Measurements from ENCODE around the gene MSI2. TPM values are rescaled to one million over a fixed set of nuclear protein-coding genes. Genes with fewer than 3 reads are reported as not detected.

Gene MSI2
- total and polyA plus RNA-seq, 2 experiments from 2014 or later: 15.7 to 76.4 TPM

DNA sequence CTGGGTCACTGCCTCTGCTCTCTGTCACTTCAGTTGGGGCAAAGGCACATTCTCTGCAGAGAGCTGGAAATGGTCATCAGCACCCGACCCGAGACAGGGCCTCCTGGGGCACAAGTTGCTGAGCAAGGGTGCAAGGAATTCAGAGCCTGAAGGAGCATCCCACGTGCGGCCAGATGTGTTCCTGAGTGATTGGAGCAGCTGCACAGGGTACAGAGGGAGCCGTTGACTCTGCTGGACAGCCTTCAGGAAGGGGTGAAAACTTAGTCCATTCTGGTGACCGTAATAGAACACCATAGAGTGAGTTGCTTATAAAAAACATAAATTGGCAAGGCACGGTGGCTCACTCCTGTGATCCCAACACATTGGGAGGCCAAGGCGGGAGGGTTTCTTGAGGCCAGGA lies 382.0 kb downstream of the MSI2 start:
- no peak for TF ChIP-seq CTCF (IDR thresholded peaks at IDR 0.05; ENCODE audit: low read depth, low read length)
- H3K4me1 ChIP-seq (ENCODE audit: low read depth): no peaks in the 10 kb centered on the region
- H3K27ac ChIP-seq: no peak overlapping the region
- no peak overlapping the region for H3K4me3 ChIP-seq
- H3K36me3 ChIP-seq: no peaks in the 10 kb centered on the region
- H3K9me3 ChIP-seq (ENCODE audit: low read depth): no peaks in the 10 kb centered on the region
- H3K27me3 ChIP-seq: no peaks in the 10 kb centered on the region
- no peak for DNase-seq (ENCODE audit: low read depth in 1 of 2, low spot score in 1 of 2)

- no peaks in the 10 kb centered on the region for H3K9me3 ChIP-seq (ENCODE audit: low read depth)
- no peak for TF ChIP-seq CTCF (IDR thresholded peaks at IDR 0.05; ENCODE audit: low read depth, low read length)
- no peak overlapping the region for H3K27ac ChIP-seq
- DNase-seq (ENCODE audit: low read depth in 1 of 2, low spot score in 1 of 2): no peak
- H3K4me1 ChIP-seq (ENCODE audit: low read depth): no peaks in the 10 kb centered on the region
- H3K36me3 ChIP-seq: no peaks in the 10 kb centered on the region
- no peak overlapping the region for H3K4me3 ChIP-seq
- no peaks in the 10 kb centered on the region for H3K27me3 ChIP-seq
Observed at GRCh38 chr17:57639381-57639780, 383.1 kb downstream of the MSI2 start.

- Histone ChIP-seq H3K36me3 (no peaks in the 10 kb centered on the region), H3K27me3 (no peaks in the 10 kb centered on the region), H3K9me3 (ENCODE audit: low read depth) (no peaks in the 10 kb centered on the region), H3K4me3 (no peak overlapping the region), H3K4me1 (ENCODE audit: low read depth) (no peaks in the 10 kb centered on the region), H3K27ac (no peak overlapping the region)
- DNase-seq (ENCODE audit: low read depth in 1 of 2, low spot score in 1 of 2): no peak
- no peak for TF ChIP-seq CTCF (IDR thresholded peaks at IDR 0.05; ENCODE audit: low read depth, low read length)
Observed at GRCh38 chr17:57640079-57640478, 383.8 kb downstream of the MSI2 start.

GRCh38 chr17:57641761-57642160 lies 385.4 kb downstream of the MSI2 start:
- Histone ChIP-seq H3K4me1 (ENCODE audit: low read depth) (no peaks in the 10 kb centered on the region), H3K4me3 (no peak overlapping the region), H3K27ac (no peak overlapping the region), H3K27me3 (no peaks in the 10 kb centered on the region), H3K9me3 (ENCODE audit: low read depth) (no peaks in the 10 kb centered on the region), H3K36me3 (no peaks in the 10 kb centered on the region)
- no peak for DNase-seq (ENCODE audit: low read depth in 1 of 2, low spot score in 1 of 2)
- no peak for TF ChIP-seq CTCF (IDR thresholded peaks at IDR 0.05; ENCODE audit: low read depth, low read length)

GRCh38 chr17:57643062-57643461 lies 386.7 kb downstream of the MSI2 start:
- H3K27me3 ChIP-seq: no peaks in the 10 kb centered on the region
- no peaks in the 10 kb centered on the region for H3K36me3 ChIP-seq
- no peaks in the 10 kb centered on the region for H3K9me3 ChIP-seq (ENCODE audit: low read depth)
- no peak for DNase-seq (ENCODE audit: low read depth in 1 of 2, low spot score in 1 of 2)
- no peak overlapping the region for H3K27ac ChIP-seq
- no peak for TF ChIP-seq CTCF (IDR thresholded peaks at IDR 0.05; ENCODE audit: low read depth, low read length)
- no peaks in the 10 kb centered on the region for H3K4me1 ChIP-seq (ENCODE audit: low read depth)
- H3K4me3 ChIP-seq: no peak overlapping the region

- no peaks in the 10 kb centered on the region for H3K4me1 ChIP-seq (ENCODE audit: low read depth)
- no peak overlapping the region for H3K27ac ChIP-seq
- DNase-seq (ENCODE audit: low read depth in 1 of 2, low spot score in 1 of 2): no peak
- TF ChIP-seq CTCF (IDR thresholded peaks at IDR 0.05; ENCODE audit: low read depth, low read length): no peak
- H3K4me3 ChIP-seq: no peak overlapping the region
- H3K27me3 ChIP-seq: no peaks in the 10 kb centered on the region
- H3K9me3 ChIP-seq (ENCODE audit: low read depth): no peaks in the 10 kb centered on the region
- no peaks in the 10 kb centered on the region for H3K36me3 ChIP-seq
Observed at GRCh38 chr17:57644326-57644725, 388.0 kb downstream of the MSI2 start.
